H1 (cell line): Measurements from ENCODE around the gene PRRT4. TPM values are rescaled to one million over a fixed set of nuclear protein-coding genes. Genes with fewer than 3 reads are reported as not detected.
A peak's percentile ranks its signal among the peaks of the same experiment; 100 is the strongest.

ENCODE experiments used
- ASH2L ChIP-seq: fragments of 200-600, 300-600 bp; sonication (generic); IDR thresholded peaks from one replicate; pipeline ENCODE4 v1.7.1; 2017; ENCODE audit warnings: low read length
- EZH2 ChIP-seq: fragments of 200-600 bp; sonication (generic); IDR thresholded peaks from 2 replicates; pipeline ENCODE4 v1.7.1; 2012; ENCODE audit warnings: low read depth, mild to moderate bottlenecking, moderate library complexity, low read length, inconsistent platforms; ENCODE audit not compliant: severe bottlenecking
- FOSL1 ChIP-seq: IDR thresholded peaks from 2 replicates; pipeline ENCODE4 v1.6.1; 2011; ENCODE audit warnings: mild to moderate bottlenecking, low read depth, low read length, moderate library complexity; ENCODE audit not compliant: insufficient read depth
- GABPA ChIP-seq: IDR thresholded peaks from 2 replicates; pipeline ENCODE4 v1.6.1; 2011; ENCODE audit warnings: mild to moderate bottlenecking, low read length, moderate library complexity, borderline replicate concordance; ENCODE audit not compliant: insufficient read depth
- JUND ChIP-seq: IDR thresholded peaks from 2 replicates; pipeline ENCODE4 v1.6.1; 2011; ENCODE audit warnings: mild to moderate bottlenecking, improper control_type of control experiment, low read length
- KDM5A ChIP-seq: fragments of 200-600 bp; IDR thresholded peaks from 2 replicates; pipeline ENCODE4 v1.7.1; 2012; ENCODE audit warnings: mild to moderate bottlenecking, low read length, inconsistent platforms, mixed read lengths
- NANOG ChIP-seq: IDR thresholded peaks from 2 replicates; pipeline ENCODE4 v1.6.1; 2011; ENCODE audit warnings: low read length, low read depth, mild to moderate bottlenecking, inconsistent platforms; ENCODE audit not compliant: insufficient read depth, poor library complexity, severe bottlenecking
- POU5F1 ChIP-seq: IDR thresholded peaks from 2 replicates; pipeline ENCODE4 v1.6.1; 2011; ENCODE audit warnings: low read depth, mild to moderate bottlenecking, low read length, moderate library complexity
- RAD21 ChIP-seq, 2 experiments: IDR thresholded peaks in 1 of 2; conservative IDR thresholded peaks in 1 of 2; 2 replicates each; pipeline ENCODE4 v1.6.1; 2011; ENCODE audit warnings: low read depth in 2 of 2, low read length in 2 of 2, improper control_type of control experiment in 1 of 2, inconsistent platforms in 1 of 2, mild to moderate bottlenecking in 1 of 2, moderate library complexity in 1 of 2
- RBBP5 ChIP-seq: IDR thresholded peaks from 2 replicates; pipeline ENCODE4 v1.7.1; 2012; ENCODE audit warnings: low read depth, mild to moderate bottlenecking, inconsistent platforms, low read length, moderate library complexity, borderline replicate concordance
- RFX5 ChIP-seq: IDR thresholded peaks from 2 replicates; pipeline ENCODE4 v1.6.1; 2011; ENCODE audit warnings: low read depth, low read length, improper control_type of control experiment, borderline replicate concordance
- RXRA ChIP-seq: IDR thresholded peaks from 2 replicates; pipeline ENCODE4 v1.6.1; 2011; ENCODE audit warnings: low read depth, mild to moderate bottlenecking, low read length, moderate library complexity; ENCODE audit not compliant: insufficient read depth
- SIN3A ChIP-seq, 2 experiments: IDR thresholded peaks in 1 of 2; conservative IDR thresholded peaks in 1 of 2; 2 replicates each; pipeline ENCODE4 v1.6.1; 2011 to 2012; ENCODE audit warnings: low read length in 2 of 2, improper control_type of control experiment in 1 of 2, low read depth in 1 of 2, mild to moderate bottlenecking in 1 of 2
- SIRT6 ChIP-seq: IDR thresholded peaks from one replicate; pipeline ENCODE4 v1.7.1; 2012; ENCODE audit warnings: low read length, inconsistent platforms
- SP2 ChIP-seq: IDR thresholded peaks from 2 replicates; pipeline ENCODE4 v1.6.1; 2012; ENCODE audit warnings: mild to moderate bottlenecking, low read length, inconsistent platforms
- TAF1 ChIP-seq: IDR thresholded peaks from 2 replicates; pipeline ENCODE4 v1.6.1; 2011; ENCODE audit warnings: mild to moderate bottlenecking, low read depth, low read length
- polyA plus RNA-seq, 7 experiments: library from polyadenylated mRNA; depleted of rRNA in 3 of 7; stranded (reverse) in 5 of 7; unstranded in 2 of 7; fragments of >200 nt in 5 of 7; fragments of 200-250 nt in 2 of 7; gene quantifications; 1 replicate in 5 of 7; 2 replicates in 1 of 7; 4 replicates in 1 of 7; pipeline versions ENCODE4 v1.2.1 to v1.2.3, GENCODE V29; 2011 to 2013; ENCODE audit warnings: missing spikeins in 2 of 7, mixed read lengths in 2 of 7
- total RNA-seq: library from RNA; stranded (reverse); fragmentation: NEBNext Ultra II Directional; extraction: Animal tissue kit (Norgen Biotek cat#: 25700); gene quantifications from 2 replicates; pipeline ENCODE4 v1.2.1, GENCODE V29; 2021
- TF ChIP-seq, protein P1 (sequence below): IDR thresholded peaks from 2 replicates; pipeline ENCODE4 v1.6.1; 2011; ENCODE audit warnings: low read length, improper control_type of control experiment
- TF ChIP-seq, protein P2 (sequence below), 3 experiments: IDR thresholded peaks; 1 replicate in 2 of 3; 2 replicates in 1 of 3; pipeline versions ENCODE4 v1.5.1 to v1.6.1; 2011; ENCODE audit warnings: low read length in 3 of 3, mild to moderate bottlenecking in 3 of 3, inconsistent platforms in 2 of 3, low read depth in 1 of 3, moderate library complexity in 1 of 3; ENCODE audit not compliant: insufficient read depth in 1 of 3; ENCODE audit errors: control extremely low read depth in 1 of 3

Gene PRRT4
- total and polyA plus RNA-seq, 2 of the 8 experiments (the other 6 are each of a cell fraction or from before 2014, with no cell fraction given): 0.34 to 1.0 TPM

DNA sequence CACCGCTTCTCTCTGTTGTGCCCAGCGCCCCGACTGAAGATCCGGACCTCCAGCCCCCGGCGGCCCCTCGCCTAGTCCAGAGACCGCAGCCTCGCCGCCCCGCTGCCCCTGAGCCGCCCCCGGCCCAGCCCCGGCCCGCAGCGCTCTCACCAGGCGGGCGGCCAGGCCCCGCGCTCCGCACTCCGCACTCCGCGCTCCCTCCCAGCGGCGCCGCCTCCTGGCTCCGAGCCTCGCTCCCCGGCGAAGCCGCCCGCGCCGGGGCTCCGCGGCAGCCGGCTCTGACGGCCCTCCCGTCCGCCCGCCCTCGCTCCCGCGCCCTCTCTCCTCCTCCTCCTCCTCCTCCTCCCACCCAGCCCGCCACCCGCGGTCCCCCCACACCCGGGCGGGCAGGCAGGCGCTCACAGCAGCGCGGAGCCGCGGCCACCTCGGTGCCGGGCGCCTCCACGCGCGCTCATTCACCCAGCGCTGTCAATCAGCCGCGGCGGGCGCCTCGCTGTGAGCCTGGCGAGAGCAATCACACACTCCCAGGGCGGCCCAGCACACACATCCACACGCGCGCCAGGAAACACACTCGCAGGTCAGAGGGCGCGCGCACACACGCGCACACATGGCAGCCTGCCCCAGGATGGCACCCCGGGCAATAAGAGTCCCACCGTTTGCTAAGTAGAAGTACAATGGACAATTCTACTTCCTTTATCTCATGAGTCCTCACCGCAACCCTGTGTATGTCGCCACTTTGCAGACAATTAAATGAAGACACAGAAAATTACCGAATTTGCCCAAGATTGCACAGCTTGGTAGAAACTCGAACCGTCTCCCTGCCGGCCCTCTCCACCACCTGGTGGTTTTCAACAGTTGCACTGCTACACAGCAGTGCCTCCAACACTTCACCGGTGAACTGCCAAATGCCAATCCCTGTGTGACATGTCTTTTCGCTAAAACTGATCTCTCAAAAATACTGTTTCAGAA is at the start of gene PRRT4 (continued):
- TF ChIP-seq, protein P1, sequence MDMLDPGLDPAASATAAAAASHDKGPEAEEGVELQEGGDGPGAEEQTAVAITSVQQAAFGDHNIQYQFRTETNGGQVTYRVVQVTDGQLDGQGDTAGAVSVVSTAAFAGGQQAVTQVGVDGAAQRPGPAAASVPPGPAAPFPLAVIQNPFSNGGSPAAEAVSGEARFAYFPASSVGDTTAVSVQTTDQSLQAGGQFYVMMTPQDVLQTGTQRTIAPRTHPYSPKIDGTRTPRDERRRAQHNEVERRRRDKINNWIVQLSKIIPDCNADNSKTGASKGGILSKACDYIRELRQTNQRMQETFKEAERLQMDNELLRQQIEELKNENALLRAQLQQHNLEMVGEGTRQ: no peak
- TF ChIP-seq ASH2L (no peak), FOSL1 (no peak), POU5F1 (no peak), TAF1 (0 out of 2 replicates have a peak, but pooled peaks have one; percentile 27), SIRT6 (no peak), EZH2 (peak; percentile 91), KDM5A (no peak), JUND (no peak), GABPA (0 out of 2 replicates have a peak, but pooled peaks have one; percentile 10), RAD21 (IDR thresholded peaks at IDR 0.05 in 1 of 2, conservative IDR thresholded peaks at IDR 0.05 in 1 of 2; ENCODE audit: low read depth in 2 of 2, low read length in 2 of 2) (peak in 1 of 2 experiments; percentile 24; a peak in 1 of 4 replicates), SIN3A (conservative IDR thresholded peaks at IDR 0.05 in 1 of 2, IDR thresholded peaks at IDR 0.05 in 1 of 2; ENCODE audit: low read depth in 1 of 2, low read length in 2 of 2) (no peak), RBBP5 (peak; percentile 18; the same call in 1 of the 2 replicates), SP2 (no peak), NANOG (no peak), RFX5 (no peak), RXRA (no peak)
- TF ChIP-seq, protein P2, sequence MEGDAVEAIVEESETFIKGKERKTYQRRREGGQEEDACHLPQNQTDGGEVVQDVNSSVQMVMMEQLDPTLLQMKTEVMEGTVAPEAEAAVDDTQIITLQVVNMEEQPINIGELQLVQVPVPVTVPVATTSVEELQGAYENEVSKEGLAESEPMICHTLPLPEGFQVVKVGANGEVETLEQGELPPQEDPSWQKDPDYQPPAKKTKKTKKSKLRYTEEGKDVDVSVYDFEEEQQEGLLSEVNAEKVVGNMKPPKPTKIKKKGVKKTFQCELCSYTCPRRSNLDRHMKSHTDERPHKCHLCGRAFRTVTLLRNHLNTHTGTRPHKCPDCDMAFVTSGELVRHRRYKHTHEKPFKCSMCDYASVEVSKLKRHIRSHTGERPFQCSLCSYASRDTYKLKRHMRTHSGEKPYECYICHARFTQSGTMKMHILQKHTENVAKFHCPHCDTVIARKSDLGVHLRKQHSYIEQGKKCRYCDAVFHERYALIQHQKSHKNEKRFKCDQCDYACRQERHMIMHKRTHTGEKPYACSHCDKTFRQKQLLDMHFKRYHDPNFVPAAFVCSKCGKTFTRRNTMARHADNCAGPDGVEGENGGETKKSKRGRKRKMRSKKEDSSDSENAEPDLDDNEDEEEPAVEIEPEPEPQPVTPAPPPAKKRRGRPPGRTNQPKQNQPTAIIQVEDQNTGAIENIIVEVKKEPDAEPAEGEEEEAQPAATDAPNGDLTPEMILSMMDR (IDR thresholded peaks at IDR 0.05; ENCODE audit: control extremely low read depth in 1 of 3, insufficient read depth in 1 of 3, low read depth in 1 of 3, low read length in 3 of 3): peak; percentile 14 to 25 (median 19); a peak in 3 of 4 replicates
